ENCODE data around the gene PLA2G4A.

- TF ChIP-seq CTCF (IDR thresholded peaks at IDR 0.05; ENCODE audit: insufficient read depth, low read length) (no peak), GABPA (IDR thresholded peaks at IDR 0.05; ENCODE audit: low read depth) (no peak), POLR2AphosphoS5 (IDR thresholded peaks at IDR 0.05; ENCODE audit: low read depth) (no peak), SPI1 (IDR thresholded peaks at IDR 0.05; ENCODE audit: borderline replicate concordance, low read depth) (no peak)
- TF ChIP-seq, protein P1, sequence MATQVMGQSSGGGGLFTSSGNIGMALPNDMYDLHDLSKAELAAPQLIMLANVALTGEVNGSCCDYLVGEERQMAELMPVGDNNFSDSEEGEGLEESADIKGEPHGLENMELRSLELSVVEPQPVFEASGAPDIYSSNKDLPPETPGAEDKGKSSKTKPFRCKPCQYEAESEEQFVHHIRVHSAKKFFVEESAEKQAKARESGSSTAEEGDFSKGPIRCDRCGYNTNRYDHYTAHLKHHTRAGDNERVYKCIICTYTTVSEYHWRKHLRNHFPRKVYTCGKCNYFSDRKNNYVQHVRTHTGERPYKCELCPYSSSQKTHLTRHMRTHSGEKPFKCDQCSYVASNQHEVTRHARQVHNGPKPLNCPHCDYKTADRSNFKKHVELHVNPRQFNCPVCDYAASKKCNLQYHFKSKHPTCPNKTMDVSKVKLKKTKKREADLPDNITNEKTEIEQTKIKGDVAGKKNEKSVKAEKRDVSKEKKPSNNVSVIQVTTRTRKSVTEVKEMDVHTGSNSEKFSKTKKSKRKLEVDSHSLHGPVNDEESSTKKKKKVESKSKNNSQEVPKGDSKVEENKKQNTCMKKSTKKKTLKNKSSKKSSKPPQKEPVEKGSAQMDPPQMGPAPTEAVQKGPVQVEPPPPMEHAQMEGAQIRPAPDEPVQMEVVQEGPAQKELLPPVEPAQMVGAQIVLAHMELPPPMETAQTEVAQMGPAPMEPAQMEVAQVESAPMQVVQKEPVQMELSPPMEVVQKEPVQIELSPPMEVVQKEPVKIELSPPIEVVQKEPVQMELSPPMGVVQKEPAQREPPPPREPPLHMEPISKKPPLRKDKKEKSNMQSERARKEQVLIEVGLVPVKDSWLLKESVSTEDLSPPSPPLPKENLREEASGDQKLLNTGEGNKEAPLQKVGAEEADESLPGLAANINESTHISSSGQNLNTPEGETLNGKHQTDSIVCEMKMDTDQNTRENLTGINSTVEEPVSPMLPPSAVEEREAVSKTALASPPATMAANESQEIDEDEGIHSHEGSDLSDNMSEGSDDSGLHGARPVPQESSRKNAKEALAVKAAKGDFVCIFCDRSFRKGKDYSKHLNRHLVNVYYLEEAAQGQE (IDR thresholded peaks at IDR 0.05; ENCODE audit: insufficient replicate concordance, low read depth) = no peak
Measured at GRCh38 chr1:186780076-186780475, 48.7 kb upstream of the PLA2G4A start.
